RPMI7951 (cell line): Measurements from ENCODE around the gene A2M. TPM values are rescaled to one million over a fixed set of nuclear protein-coding genes. Genes with fewer than 3 reads are reported as not detected.
A peak's percentile ranks its signal among the peaks of the same experiment; 100 is the strongest.

ENCODE experiments used
- DNase-seq: peaks from one replicate; pipeline ENCODE4 v3.0.0-alpha.2; 2012; ENCODE audit warnings: low read depth
- total RNA-seq: library from RNA; depleted of rRNA; stranded (reverse); fragments of >200 nt; shearing (Covaris generic); gene quantifications from 2 replicates; pipeline ENCODE4 v1.2.3, GENCODE V29; 2014

Gene A2M
- total RNA-seq, 1 experiment from 2014 or later: 35.4 TPM

- DNase-seq: no peak
Observed at GRCh38 chr12:9073076-9073475, 42.6 kb downstream of the A2M start.

- DNase-seq: no peak
Observed at GRCh38 chr12:9072481-9073038, 43.2 kb downstream of the A2M start.

GRCh38 chr12:9071969-9072368 lies 43.8 kb downstream of the A2M start:
- no peak for DNase-seq

GRCh38 chr12:9071518-9071917 lies 44.2 kb downstream of the A2M start:
- DNase-seq: no peak

- DNase-seq: no peak
Observed at GRCh38 chr12:9070351-9070750, 45.4 kb downstream of the A2M start.

GRCh38 chr12:9068600-9068999 lies 47.1 kb downstream of the A2M start:
- DNase-seq: no peak

GRCh38 chr12:9068086-9068485 lies 47.6 kb downstream of the A2M start:
- no peak for DNase-seq

GRCh38 chr12:9066755-9067423 lies 48.8 kb downstream of the A2M start:
- no peak for DNase-seq

GRCh38 chr12:9066183-9066623 lies 49.5 kb downstream of the A2M start:
- no peak for DNase-seq

GRCh38 chr12:9065607-9065856 lies 50.2 kb downstream of the A2M start:
- no peak for DNase-seq

- peak; percentile 3 for DNase-seq
Observed at GRCh38 chr12:9064815-9065606, 50.7 kb downstream of the A2M start.

GRCh38 chr12:9064201-9064814 lies 51.4 kb downstream of the A2M start:
- peak; percentile 65 for DNase-seq

- DNase-seq: no peak
Observed at GRCh38 chr12:9052610-9053009, 63.1 kb downstream of the A2M start.

GRCh38 chr12:9051158-9051550 lies 64.6 kb downstream of the A2M start:
- DNase-seq: no peak

- DNase-seq: no peak
Observed at GRCh38 chr12:9050521-9051157, 65.1 kb downstream of the A2M start.

GRCh38 chr12:9049520-9050133 lies 66.1 kb downstream of the A2M start:
- peak; percentile 35 for DNase-seq

GRCh38 chr12:9048930-9049329 lies 66.8 kb downstream of the A2M start:
- no peak for DNase-seq

GRCh38 chr12:9047105-9047504 lies 68.6 kb downstream of the A2M start:
- DNase-seq: no peak

GRCh38 chr12:9043766-9044165 lies 72.0 kb downstream of the A2M start:
- DNase-seq: no peak

GRCh38 chr12:9041321-9041720 lies 74.4 kb downstream of the A2M start:
- peak; percentile 28 for DNase-seq

GRCh38 chr12:9040484-9041186 lies 75.1 kb downstream of the A2M start:
- no peak for DNase-seq
